ENCODE results near the gene EGFR. TPM values are rescaled to one million over a fixed set of nuclear protein-coding genes. Genes with fewer than 3 reads are reported as not detected.

The EGFR gene
- total RNA-seq, 3 donors from 2014 or later = 61.9 to 164 (median 65.0) TPM

- intact Hi-C loops (cut with DNase I; ENCODE audit: low total_unique reads) = no loop called here
- H3K36me3 ChIP-seq = no peaks in the 10 kb centered on the region
- no peaks in the 10 kb centered on the region for H3K9me3 ChIP-seq
- no peak overlapping the region for H3K4me3 ChIP-seq
- H3K4me1 ChIP-seq = no peaks in the 10 kb centered on the region
- H3K27me3 ChIP-seq = no peaks in the 10 kb centered on the region
- no peak overlapping the region for H3K27ac ChIP-seq
- no peak for TF ChIP-seq POLR2AphosphoS5 (IDR thresholded peaks at IDR 0.05)
- no peak for TF ChIP-seq POLR2A (IDR thresholded peaks at IDR 0.05)
- no peak for TF ChIP-seq CTCF (IDR thresholded peaks at IDR 0.05)
- DNase-seq (ENCODE audit: low spot score in 2 of 2) = no peak
These were observed 30.3 kb upstream of the EGFR start for GRCh38 chr7:54988516-54988915.

GRCh38 chr7:54989453-54990225 lies 29.2 kb upstream of the EGFR start:
- Histone ChIP-seq H3K4me3 (no peak overlapping the region), H3K36me3 (no peaks in the 10 kb centered on the region), H3K9me3 (no peaks in the 10 kb centered on the region), H3K4me1 (no peaks in the 10 kb centered on the region), H3K27me3 (no peaks in the 10 kb centered on the region), H3K27ac (no peak overlapping the region)
- TF ChIP-seq POLR2AphosphoS5 (IDR thresholded peaks at IDR 0.05) (no peak), CTCF (IDR thresholded peaks at IDR 0.05) (no peak), POLR2A (IDR thresholded peaks at IDR 0.05) (no peak)
- no peak for DNase-seq (ENCODE audit: low spot score in 2 of 2)
- intact Hi-C loops (cut with DNase I; ENCODE audit: low total_unique reads) = no loop called here

- H3K4me3 ChIP-seq = no peak overlapping the region
- H3K9me3 ChIP-seq = no peaks in the 10 kb centered on the region
- H3K36me3 ChIP-seq = no peaks in the 10 kb centered on the region
- H3K27me3 ChIP-seq = no peaks in the 10 kb centered on the region
- DNase-seq (ENCODE audit: low spot score in 2 of 2) = no peak
- no peaks in the 10 kb centered on the region for H3K4me1 ChIP-seq
- no peak for TF ChIP-seq POLR2A (IDR thresholded peaks at IDR 0.05)
- no peak for TF ChIP-seq POLR2AphosphoS5 (IDR thresholded peaks at IDR 0.05)
- TF ChIP-seq CTCF (IDR thresholded peaks at IDR 0.05) = no peak
- intact Hi-C loops (cut with DNase I; ENCODE audit: low total_unique reads) = no loop called here
- H3K27ac ChIP-seq = no peak overlapping the region
These were observed 27.5 kb upstream of the EGFR start for GRCh38 chr7:54991341-54991740.

GRCh38 chr7:54992871-54993475 lies 25.8 kb upstream of the EGFR start:
- Histone ChIP-seq H3K36me3 (no peaks in the 10 kb centered on the region), H3K27me3 (no peaks in the 10 kb centered on the region), H3K9me3 (no peaks in the 10 kb centered on the region), H3K4me1 (no peaks in the 10 kb centered on the region), H3K4me3 (no peak overlapping the region), H3K27ac (no peak overlapping the region)
- no peak for TF ChIP-seq POLR2AphosphoS5 (IDR thresholded peaks at IDR 0.05)
- TF ChIP-seq CTCF (IDR thresholded peaks at IDR 0.05) = no peak
- TF ChIP-seq POLR2A (IDR thresholded peaks at IDR 0.05) = no peak
- DNase-seq (ENCODE audit: low spot score in 2 of 2) = no peak
- intact Hi-C loops (cut with DNase I; ENCODE audit: low total_unique reads) = no loop called here

GRCh38 chr7:54995166-54995565 lies 23.7 kb upstream of the EGFR start:
- Histone ChIP-seq H3K27me3 (no peaks in the 10 kb centered on the region), H3K27ac (no peak overlapping the region), H3K4me1 (no peaks in the 10 kb centered on the region), H3K9me3 (no peaks in the 10 kb centered on the region), H3K4me3 (no peak overlapping the region), H3K36me3 (no peaks in the 10 kb centered on the region)
- intact Hi-C loops (cut with DNase I; ENCODE audit: low total_unique reads) = no loop called here
- DNase-seq (ENCODE audit: low spot score in 2 of 2) = no peak
- TF ChIP-seq POLR2AphosphoS5 (IDR thresholded peaks at IDR 0.05) (no peak), CTCF (IDR thresholded peaks at IDR 0.05) (no peak), POLR2A (IDR thresholded peaks at IDR 0.05) (no peak)

All from breast epithelium (tissue), 4 donors.